Activated CD8-positive, alpha-beta T cell treated with anti-CD3 and anti-CD28 coated beads, Interleukin-2, amount 10 ng/mL, durations not matched to agents 7 days and 5 days (primary cell): Measurements from ENCODE around the gene OR2AT4. TPM values are rescaled to one million over a fixed set of nuclear protein-coding genes. Genes with fewer than 3 reads are reported as not detected.
"Not testable (repeated sequence)": the region's sequence is repeated elsewhere in the genome, so short reads cannot be mapped to it uniquely, and the experiment has no call there.

Source experiments
- ATAC-seq: fragments of 150-1000 bp; cut with Tn5 transposase; one replicate; pipeline ENCODE4 v1.10.0; 2021; ENCODE audit warnings: moderate library complexity
- CTCF ChIA-PET: fragments of 350-600 bp; sonication (Branson Sonifier 250); formaldehyde crosslinking; loops from one replicate; lab custom pipeline; 2021; ENCODE audit warnings: antibody characterized with exemption; lab: Charles Lee
- POLR2A ChIA-PET: fragments of 350-600 bp; sonication (Branson Sonifier 250); formaldehyde crosslinking; loops from one replicate; lab custom pipeline; 2021; ENCODE audit warnings: antibody characterized with exemption; lab: Charles Lee
- DNase-seq: peaks from one replicate; pipeline ENCODE4 v3.0.0-alpha.2; 2020
- H3K27ac Mint-ChIP-seq: one replicate; pipeline ENCODE4 v1.8.0; 2021; ENCODE audit warnings: mild to moderate bottlenecking, mixed read lengths
- H3K27me3 Mint-ChIP-seq: one replicate; pipeline ENCODE4 v1.8.0; 2021; ENCODE audit warnings: low read depth, mixed read lengths
- H3K36me3 Mint-ChIP-seq: one replicate; pipeline ENCODE4 v1.8.0; 2021; ENCODE audit warnings: low read depth, mixed read lengths
- H3K4me1 Mint-ChIP-seq: one replicate; pipeline ENCODE4 v1.8.0; 2021; ENCODE audit warnings: low read depth, mixed read lengths
- H3K4me3 Mint-ChIP-seq: one replicate; pipeline ENCODE4 v1.8.0; 2021; ENCODE audit warnings: mild to moderate bottlenecking, mixed read lengths
- H3K9me3 Mint-ChIP-seq: one replicate; pipeline ENCODE4 v1.8.0; 2022; ENCODE audit warnings: mixed read lengths; ENCODE audit not compliant: insufficient read depth
- total RNA-seq, 2 experiments: library from RNA; stranded (reverse); gene quantifications; one replicate each; pipeline ENCODE4 v1.2.3, GENCODE V29; 2021

OR2AT4 gene
- total RNA-seq, 2 experiments from 2014 or later: not detected

- H3K27me3 Mint-ChIP-seq, H3K4me1 Mint-ChIP-seq, DNase-seq, H3K9me3 Mint-ChIP-seq, CTCF ChIA-PET, H3K4me3 Mint-ChIP-seq, H3K36me3 Mint-ChIP-seq, POLR2A ChIA-PET, H3K27ac Mint-ChIP-seq, ATAC-seq: not testable (repeated sequence)
These were observed 54.9 kb downstream of the OR2AT4 start for GRCh38 chr11:75041821-75042220.

- H3K27me3 Mint-ChIP-seq: peaks cover 8% of the 10 kb centered on the region
- no peak overlapping the region for H3K4me3 Mint-ChIP-seq
- H3K4me1 Mint-ChIP-seq: no peaks in the 10 kb centered on the region
- POLR2A ChIA-PET: no interaction called here
- CTCF ChIA-PET: no interaction called here
- no peak overlapping the region for H3K27ac Mint-ChIP-seq
- H3K9me3 Mint-ChIP-seq: no peaks in the 10 kb centered on the region
- DNase-seq: no peak
- H3K36me3 Mint-ChIP-seq: no peaks in the 10 kb centered on the region
- ATAC-seq: no peak
These were observed 55.4 kb downstream of the OR2AT4 start for GRCh38 chr11:75041263-75041662.

GRCh38 chr11:75040167-75040770, 56.4 kb downstream of the OR2AT4 start:
- ATAC-seq (no peak), DNase-seq (no peak)
- no peaks in the 10 kb centered on the region for H3K36me3 Mint-ChIP-seq
- no peaks in the 10 kb centered on the region for H3K9me3 Mint-ChIP-seq
- peaks cover 2% of the 10 kb centered on the region for H3K4me1 Mint-ChIP-seq
- ChIA-PET POLR2A (no interaction called here), CTCF (no interaction called here)
- H3K27ac Mint-ChIP-seq: no peak overlapping the region
- H3K4me3 Mint-ChIP-seq: no peak overlapping the region
- H3K27me3 Mint-ChIP-seq: peaks cover 8% of the 10 kb centered on the region

- Mint-ChIP-seq H3K9me3 (no peaks in the 10 kb centered on the region), H3K4me1 (peaks cover 2% of the 10 kb centered on the region), H3K36me3 (no peaks in the 10 kb centered on the region), H3K4me3 (no peak overlapping the region), H3K27ac (no peak overlapping the region), H3K27me3 (peaks cover 2% of the 10 kb centered on the region)
- POLR2A ChIA-PET: no interaction called here
- CTCF ChIA-PET: interaction anchor here (1.0 to 2.2 kb wide), 5 partner anchors 14 to 169 kb away, joined by 3 to 7 read pairs (median 5); no protein-coding TSS in a partner anchor
- ATAC-seq (no peak), DNase-seq (no peak)
These were observed 60.6 kb downstream of the OR2AT4 start for GRCh38 chr11:75035911-75036565.

- Mint-ChIP-seq H3K27me3 (no peaks in the 10 kb centered on the region), H3K36me3 (no peaks in the 10 kb centered on the region), H3K9me3 (no peaks in the 10 kb centered on the region), H3K27ac (no peak overlapping the region), H3K4me1 (peaks cover 2% of the 10 kb centered on the region), H3K4me3 (no peak overlapping the region)
- ATAC-seq (no peak), DNase-seq (no peak)
- ChIA-PET POLR2A (no interaction called here), CTCF (interaction anchor here (0.7 to 2.2 kb wide), 3 partner anchors 17 to 105 kb away, joined by 3 to 7 read pairs (median 5); no protein-coding TSS in a partner anchor)
These were observed 61.4 kb downstream of the OR2AT4 start for GRCh38 chr11:75035256-75035655.

- POLR2A ChIA-PET: no interaction called here
- Mint-ChIP-seq H3K4me1 (peaks cover 2% of the 10 kb centered on the region), H3K4me3 (no peak overlapping the region), H3K9me3 (no peaks in the 10 kb centered on the region), H3K27me3 (no peaks in the 10 kb centered on the region), H3K36me3 (no peaks in the 10 kb centered on the region), H3K27ac (no peak overlapping the region)
- DNase-seq (no peak), ATAC-seq (no peak)
- CTCF ChIA-PET: no interaction called here
These were observed 62.8 kb downstream of the OR2AT4 start for GRCh38 chr11:75033916-75034315.

- Mint-ChIP-seq H3K27me3 (no peaks in the 10 kb centered on the region), H3K4me1 (peaks cover 2% of the 10 kb centered on the region), H3K36me3 (no peaks in the 10 kb centered on the region), H3K9me3 (no peaks in the 10 kb centered on the region), H3K4me3 (no peak overlapping the region), H3K27ac (no peak overlapping the region)
- POLR2A ChIA-PET: no interaction called here
- DNase-seq (no peak), ATAC-seq (no peak)
- CTCF ChIA-PET: interaction anchor here (0.7 to 3.7 kb wide), 9 partner anchors 11 to 209 kb away, joined by 3 to 23 read pairs (median 4); no protein-coding TSS in a partner anchor
These were observed 64.1 kb downstream of the OR2AT4 start for GRCh38 chr11:75032550-75032935.

- Mint-ChIP-seq H3K36me3 (no peaks in the 10 kb centered on the region), H3K4me3 (no peak overlapping the region), H3K4me1 (peaks cover 2% of the 10 kb centered on the region), H3K27ac (no peak overlapping the region), H3K27me3 (no peaks in the 10 kb centered on the region), H3K9me3 (no peaks in the 10 kb centered on the region)
- ChIA-PET CTCF (interaction anchor here (0.6 to 3.7 kb wide), 12 partner anchors 10 to 217 kb away, joined by 3 to 23 read pairs (median 4); no protein-coding TSS in a partner anchor), POLR2A (no interaction called here)
- ATAC-seq: peak; percentile 70
- peak; percentile 73 for DNase-seq
These were observed 64.7 kb downstream of the OR2AT4 start for GRCh38 chr11:75031771-75032549.

Other genes starting within 250 kb of the OR2AT4 start
- gene XRRA1, start 147.8 kb downstream of the OR2AT4 start, total RNA-seq: 10 to 100 TPM; 16.6 to 19.0 TPM
- 100 to 1,000 TPM; 149 to 156 TPM for gene SPCS2, start 147.6 kb downstream of the OR2AT4 start, total RNA-seq
- 10 to 100 TPM; 15.8 to 16.7 TPM for gene NEU3, start 107.9 kb downstream of the OR2AT4 start, total RNA-seq
- gene SLCO2B1, start 54.2 kb upstream of the OR2AT4 start, total RNA-seq: not detected
- under 1 TPM in 1 of 2 experiments, not detected in 1; 0.13 TPM for gene TPBGL, start 143.9 kb upstream of the OR2AT4 start, total RNA-seq